ENCODE results near the gene SGTA. TPM values are rescaled to one million over a fixed set of nuclear protein-coding genes. Genes with fewer than 3 reads are reported as not detected.

Gene SGTA
- total and polyA plus RNA-seq, 2 of the 8 experiments (the other 6 are each of a cell fraction or from before 2014, with no cell fraction given): 86.8 to 130 TPM

- FAIRE-seq: no peak
- no peak overlapping the region for H4K5ac ChIP-seq (ENCODE audit: insufficient read length, low read depth, low read length)
- CTCF ChIA-PET (ENCODE audit: partially characterized antibody): interaction anchor here (0.8 to 1.5 kb wide), 3 partner anchors 12 to 234 kb away, joined by 3 to 4 read pairs (median 3); no protein-coding TSS in a partner anchor
- no peak for TF ChIP-seq SP1 (IDR thresholded peaks at IDR 0.05; ENCODE audit: low read depth, low read length)
- no peak for TF ChIP-seq NANOG (IDR thresholded peaks at IDR 0.05; ENCODE audit: insufficient read depth, low read depth, low read length, poor library complexity, severe bottlenecking)
- TF ChIP-seq E2F6 (IDR thresholded peaks at IDR 0.05): no peak
- TF ChIP-seq RBBP5 (IDR thresholded peaks at IDR 0.05; ENCODE audit: borderline replicate concordance, low read depth, low read length): no peak
- no peak for TF ChIP-seq CHD1 (IDR thresholded peaks at IDR 0.05; ENCODE audit: low read depth, low read length)
- TF ChIP-seq BACH1 (IDR thresholded peaks at IDR 0.05; ENCODE audit: low read length): no peak
- no peak for TF ChIP-seq TEAD4 (IDR thresholded peaks at IDR 0.05; ENCODE audit: low read depth, low read length)
- TF ChIP-seq POLR2A (IDR thresholded peaks at IDR 0.05; ENCODE audit: control extremely low read depth in 1 of 2, low read depth in 2 of 2, low read length in 2 of 2): no peak
- TF ChIP-seq EP300 (IDR thresholded peaks at IDR 0.05; ENCODE audit: borderline replicate concordance in 1 of 2, low read depth in 2 of 2, low read length in 2 of 2): no peak
These were observed 71.2 kb downstream of the SGTA start for GRCh38 chr19:2711875-2712205.

More at GRCh38 chr19:2711875-2712205, 71.2 kb downstream of the SGTA start:
- H3K18ac ChIP-seq (ENCODE audit: extremely low read depth, low read length): no peak overlapping the region
- no peak overlapping the region for H2AFZ ChIP-seq (ENCODE audit: low read length)
- H3K27me3 ChIP-seq (replicated peaks in 1 of 4; ENCODE audit: control insufficient read depth in 3 of 4, extremely low read depth in 1 of 4, insufficient read depth in 3 of 4, low read length in 3 of 4): no peaks in the 10 kb centered on the region
- peaks cover 7% of the 10 kb centered on the region; the same call in 1 of the 2 replicates for H3K23me2 ChIP-seq (ENCODE audit: low read depth, low read length)
- no peak overlapping the region for H3K4me3 ChIP-seq (ENCODE audit: extremely low read depth in 1 of 4, insufficient read depth in 2 of 4, low read depth in 3 of 4, low read length in 4 of 4)
- H4K20me1 ChIP-seq (replicated peaks in 1 of 2; ENCODE audit: control insufficient read depth in 1 of 2, insufficient read depth in 2 of 2, low read length in 2 of 2): no peaks in the 10 kb centered on the region
- no peak overlapping the region for H4K91ac ChIP-seq (replicated peaks; ENCODE audit: insufficient read length, low read length)
- 83% methylated on average over 5 of the region's 5 CpGs; no CpG with 5 or more reads in 1 of the 2 experiments for WGBS, 2 experiments (ENCODE audit: extremely low coverage in 1 of 2, insufficient coverage in 1 of 2, insufficient read length in 1 of 2, insufficient replicate concordance in 2 of 2, low coverage in 1 of 2, low lambda C conversion rate in 2 of 2, missing lambda C conversion rate in 1 of 2)
- H3K9me3 ChIP-seq (ENCODE audit: insufficient read depth in 2 of 2, low read depth in 1 of 2, low read length in 1 of 2): peaks cover 9 to 17% of the 10 kb centered on the region in 2 experiments; a peak in 3 of 4 replicates
- H2BK20ac ChIP-seq (ENCODE audit: low read length): no peak overlapping the region
- no peak overlapping the region for H2BK5ac ChIP-seq (ENCODE audit: low read depth, low read length)
- no peak overlapping the region for H3K14ac ChIP-seq (ENCODE audit: insufficient read length)
- H3K79me1 ChIP-seq (ENCODE audit: low read depth, low read length): no peaks in the 10 kb centered on the region
- H3K9ac ChIP-seq (replicated peaks in 1 of 4; ENCODE audit: extremely low read depth in 1 of 4, low read depth in 3 of 4, low read length in 3 of 4): no peak overlapping the region
- no peak overlapping the region for H2BK12ac ChIP-seq (ENCODE audit: low read depth, low read length)
- H4K8ac ChIP-seq (ENCODE audit: extremely low read depth, insufficient read depth, low read length): no peak overlapping the region
- no peak overlapping the region for H3K27ac ChIP-seq (ENCODE audit: low read depth, low read length)
- H2BK15ac ChIP-seq (ENCODE audit: low read length): no peak overlapping the region; the same call in 1 of the 2 replicates
- H3K4ac ChIP-seq (replicated peaks; ENCODE audit: insufficient read length, low read depth, low read length): no peak overlapping the region
- H2AK5ac ChIP-seq (ENCODE audit: low read depth, low read length): no peak overlapping the region
- H3K4me2 ChIP-seq (ENCODE audit: insufficient read depth in 1 of 2, low read depth in 2 of 2, low read length in 2 of 2): no peak overlapping the region
- H3K36me3 ChIP-seq (ENCODE audit: control insufficient read depth in 2 of 4, insufficient read depth in 4 of 4, low read length in 3 of 4): peaks cover 0 to 13% (median 0%) of the 10 kb centered on the region in 4 experiments; a peak in 1 of 8 replicates
- POLR2A ChIA-PET (ENCODE audit: partially characterized antibody): no interaction called here
- no peaks in the 10 kb centered on the region for H3K4me1 ChIP-seq (replicated peaks in 1 of 4; ENCODE audit: control insufficient read depth in 3 of 4, insufficient read depth in 4 of 4, low read length in 3 of 4)
- DNase-seq (ENCODE audit: low read depth in 1 of 2, low spot score in 2 of 2): no peak
- no peaks in the 10 kb centered on the region for H3K79me2 ChIP-seq (ENCODE audit: control insufficient read depth in 1 of 2, insufficient read depth in 2 of 2, low read length in 2 of 2)
- no peak overlapping the region for H3K56ac ChIP-seq (replicated peaks; ENCODE audit: insufficient read length, low read depth, low read length)
- H2BK120ac ChIP-seq (replicated peaks; ENCODE audit: low read depth, low read length): no peak overlapping the region
- H3K23ac ChIP-seq (ENCODE audit: insufficient read length): no peak overlapping the region

All from H1 (cell line).